HG03575 (cell line): ENCODE measurements around the gene HAP1.
"Not testable (repeated sequence)": the region's sequence is repeated elsewhere in the genome, so short reads cannot be mapped to it uniquely, and the experiment has no call there.

Experiments used
- ATAC-seq: cut with Tn5 transposase; IDR thresholded peaks from one replicate; pipeline ENCODE4 v1.9.1; 2021; ENCODE audit not compliant: unreplicated experiment, insufficient number of reproducible peaks, low FRiP score; ENCODE audit errors: extremely low read depth

The HAP1 gene

GRCh38 chr17:41733348-41734138 is 900 bp downstream of the HAP1 start:
- ATAC-seq = no peak

DNA sequence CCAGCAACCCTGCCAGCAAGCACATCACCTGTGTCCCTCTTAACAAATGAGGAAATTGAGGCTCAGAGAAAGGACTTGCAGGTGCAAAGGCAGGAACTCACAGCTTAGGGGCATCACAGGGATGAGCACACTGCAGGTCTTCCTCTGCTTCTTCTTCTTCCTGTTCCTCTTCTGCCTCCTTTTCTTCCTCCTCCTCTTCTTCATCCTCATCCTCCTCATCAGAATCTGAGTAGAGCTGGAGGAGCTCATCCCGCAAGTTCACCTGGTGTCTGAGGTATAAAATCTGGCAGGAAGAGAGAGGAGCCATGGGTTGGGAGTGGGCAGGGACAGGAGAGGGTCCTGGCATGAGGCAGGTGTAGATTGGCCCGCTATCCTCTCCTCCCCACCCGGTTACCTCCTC is 2.6 kb downstream of the HAP1 start:
- ATAC-seq = no peak

DNA sequence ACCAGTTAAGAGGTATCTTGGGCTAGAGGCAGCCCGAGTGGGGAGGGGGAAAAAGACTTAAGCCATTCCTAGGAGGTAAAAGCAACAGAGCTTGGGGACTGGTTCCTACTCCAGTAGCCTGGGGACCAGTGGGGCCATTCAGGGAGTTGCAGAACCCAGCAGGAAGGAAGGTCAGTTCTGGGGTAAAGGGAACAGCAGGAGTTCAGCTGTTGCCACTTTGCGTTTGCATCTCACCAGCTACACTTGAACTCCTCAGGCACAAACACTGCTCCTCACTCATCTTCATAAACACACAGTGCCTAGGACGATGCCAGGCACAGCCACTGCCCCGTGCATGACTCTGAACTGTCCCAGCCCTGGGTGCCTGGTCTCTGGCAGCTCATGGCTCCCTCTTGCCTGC is 4.0 kb downstream of the HAP1 start:
- no peak for ATAC-seq

GRCh38 chr17:41728056-41728455 is 6.4 kb downstream of the HAP1 start:
- no peak for ATAC-seq

DNA sequence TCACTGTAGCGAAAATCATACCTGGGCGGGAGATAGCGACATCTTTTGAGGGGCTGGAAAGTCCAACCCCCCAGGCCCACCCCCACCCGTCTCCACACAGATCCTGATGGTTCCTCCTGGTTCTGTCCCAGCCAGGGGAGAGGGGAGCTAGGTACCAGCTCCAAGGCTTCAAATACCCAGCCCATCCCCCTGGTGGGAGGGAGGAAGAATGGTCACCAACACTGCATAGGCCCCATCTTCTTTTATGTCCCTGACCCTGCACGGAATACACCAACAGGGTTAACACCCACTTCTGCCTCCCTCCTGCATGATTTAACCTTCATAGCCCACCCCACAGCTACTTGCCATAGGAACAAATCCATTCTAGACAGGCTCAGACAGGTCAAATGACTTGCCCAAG is 9.3 kb downstream of the HAP1 start:
- ATAC-seq = no peak

- no peak for ATAC-seq
Observed at GRCh38 chr17:41724476-41725050, 9.9 kb downstream of the HAP1 start.

- ATAC-seq = no peak
Observed at GRCh38 chr17:41723801-41724475, 10.5 kb downstream of the HAP1 start.

DNA sequence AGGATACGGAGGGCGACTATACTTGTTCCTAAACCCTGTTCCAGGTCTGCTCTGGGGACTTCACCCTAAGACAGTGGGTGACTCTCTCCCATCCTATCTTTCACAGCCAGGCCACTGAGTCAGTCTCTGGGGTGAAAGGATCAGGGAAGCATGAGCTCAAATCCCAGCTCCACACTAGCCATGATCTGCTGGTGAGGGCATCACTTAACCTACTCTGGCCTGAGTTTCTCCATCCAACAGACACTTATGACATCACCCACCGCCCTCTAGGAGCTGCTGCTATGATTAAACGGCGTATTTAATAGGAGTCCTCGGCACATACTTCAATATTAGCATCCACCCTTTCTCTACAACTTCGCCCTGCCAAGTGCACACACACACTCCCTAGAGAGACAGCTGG is 12.2 kb downstream of the HAP1 start:
- no peak for ATAC-seq

GRCh38 chr17:41718287-41718645 is 16.2 kb downstream of the HAP1 start:
- no peak for ATAC-seq

DNA sequence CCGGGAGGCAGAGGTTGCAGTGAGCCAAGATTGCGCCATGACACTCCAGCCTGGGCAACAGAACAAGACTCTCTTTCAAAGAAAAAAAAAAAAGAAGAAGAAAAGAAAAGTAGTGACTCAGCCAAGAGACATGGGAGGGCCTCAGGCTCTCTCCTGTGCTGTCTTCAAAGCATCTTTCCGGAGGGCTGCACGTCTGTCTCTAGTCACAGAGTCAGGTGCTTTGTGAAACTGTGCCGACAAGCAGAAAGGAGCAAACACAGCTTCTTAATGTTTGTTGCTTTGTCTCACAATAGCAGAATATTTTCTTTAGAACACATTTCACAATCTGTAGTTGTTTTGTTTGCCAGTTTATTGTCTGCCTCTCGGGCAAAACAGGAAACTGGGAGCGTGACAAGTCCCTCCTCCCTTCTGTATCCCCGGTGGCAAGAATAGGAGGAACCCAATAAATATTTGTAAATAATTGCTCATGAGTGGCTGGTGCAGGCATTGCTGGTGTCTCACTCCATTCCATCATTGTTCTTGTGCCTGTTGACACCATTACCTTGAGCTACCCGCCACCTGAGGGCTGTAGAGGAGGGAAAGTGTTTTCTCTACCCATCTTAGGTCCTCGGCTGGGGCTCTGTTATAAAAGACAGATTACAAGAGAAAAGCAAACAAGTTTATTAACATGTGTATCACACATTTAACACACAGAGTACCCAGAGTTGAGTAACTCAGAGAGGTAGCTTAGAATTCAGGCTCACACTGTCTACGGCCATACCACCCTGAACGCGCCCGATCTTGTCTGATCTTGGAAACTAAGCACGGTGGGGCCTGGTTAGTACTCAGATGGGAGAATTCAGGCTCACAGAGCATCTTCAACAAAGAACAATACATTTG is 16.8 kb downstream of the HAP1 start:
- no peak for ATAC-seq

DNA sequence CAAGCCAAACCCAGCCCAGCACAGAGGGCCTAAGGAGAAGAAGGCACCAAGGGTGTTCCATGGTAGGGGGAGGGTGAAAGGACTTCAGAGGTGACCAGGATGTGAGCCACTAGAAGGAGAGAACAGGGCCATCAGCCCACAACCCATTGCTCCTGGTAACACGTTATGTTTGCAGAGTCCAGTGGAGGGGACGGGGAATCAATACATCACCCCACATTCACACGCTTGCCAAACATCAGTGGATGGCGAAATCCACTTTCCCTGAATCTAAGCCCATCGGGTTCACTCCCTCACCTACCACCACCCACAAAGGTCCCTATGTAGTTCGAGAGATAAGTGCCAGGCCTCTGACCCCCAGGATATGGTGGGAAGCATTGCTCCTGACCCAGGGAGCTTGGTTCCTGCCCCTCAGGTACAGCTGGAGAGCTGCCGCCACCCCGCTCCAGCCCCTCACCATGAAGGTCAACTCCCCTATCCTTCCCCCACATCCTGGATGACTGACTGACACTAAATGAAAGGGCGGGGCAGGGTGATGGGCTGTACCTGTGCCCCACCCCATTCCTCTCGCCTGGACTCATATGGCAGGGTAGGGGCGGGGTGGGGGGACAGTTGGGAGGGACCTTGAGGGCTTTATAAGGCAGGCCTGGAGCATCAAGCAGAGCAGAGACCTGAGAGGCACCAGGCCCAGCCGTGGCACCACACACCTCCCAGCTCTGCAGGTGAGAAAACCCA is 22.6 kb downstream of the HAP1 start, which contains the start of gene GAST:
GAST (plus strand) TSS at position 663 of the 732 bp plus-strand sequence. CDS start 3,106 bp downstream, outside the sequence.
- ATAC-seq = no peak

GRCh38 chr17:41710472-41711090 is 23.9 kb downstream of the HAP1 start:
- ATAC-seq = no peak

- no peak for ATAC-seq
Observed at GRCh38 chr17:41707803-41708669, 26.4 kb downstream of the HAP1 start.

DNA sequence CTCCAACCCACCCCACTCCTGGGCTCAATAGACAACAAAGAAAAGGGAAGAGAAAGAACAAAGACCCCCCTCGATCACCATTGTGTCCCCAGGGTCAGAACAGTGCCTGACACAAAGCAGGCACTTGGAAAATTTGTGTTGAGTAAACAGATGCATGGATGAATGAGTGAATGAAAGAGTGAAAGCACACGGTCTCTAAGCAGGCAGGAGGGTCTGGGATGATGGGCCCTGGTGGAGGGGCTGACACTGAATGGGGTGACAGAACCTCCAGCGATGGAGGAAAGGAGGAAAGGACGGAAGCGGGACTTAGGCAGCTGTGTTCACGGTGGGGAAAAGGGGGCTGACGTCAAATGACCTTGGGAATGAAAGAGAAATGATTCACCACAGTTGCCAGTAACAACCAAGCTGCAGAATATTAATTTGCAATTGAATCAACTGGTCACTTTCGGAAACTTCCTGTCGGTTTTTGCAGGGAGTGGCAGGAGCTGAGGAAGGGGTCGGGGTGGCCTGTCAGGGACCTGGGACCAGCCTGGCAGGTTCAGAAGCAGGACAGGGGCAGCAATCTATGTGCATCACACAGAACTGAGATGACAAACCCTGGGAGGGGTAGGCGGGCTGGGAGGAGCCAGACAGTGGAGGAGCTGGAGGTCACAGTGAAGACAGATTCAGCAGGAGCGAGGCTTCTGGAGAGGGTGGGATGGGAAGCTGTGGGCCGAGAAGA is 29.0 kb downstream of the HAP1 start:
- ATAC-seq = no peak

DNA sequence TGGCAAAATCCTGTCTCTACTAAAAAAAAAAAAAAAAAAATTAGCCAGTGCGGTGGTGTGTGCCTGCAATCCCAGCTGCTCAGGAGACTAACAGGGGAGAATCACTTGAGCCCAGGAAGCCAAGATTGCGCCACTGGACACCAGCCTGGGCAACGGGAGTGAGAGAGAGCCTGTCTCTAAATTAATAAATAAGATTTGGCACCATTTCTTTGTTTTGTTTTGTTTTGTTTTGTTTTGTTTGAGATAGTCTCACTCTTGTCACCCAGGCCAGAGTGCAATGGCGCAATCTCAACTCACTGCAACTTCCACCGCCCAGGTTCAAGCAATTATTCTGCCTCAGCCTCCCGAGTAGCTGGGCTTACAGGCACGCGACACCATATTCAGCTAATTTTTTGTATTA is 31.7 kb downstream of the HAP1 start:
- ATAC-seq = no peak

GRCh38 chr17:41700843-41701242 is 33.6 kb downstream of the HAP1 start:
- not testable (repeated sequence) for ATAC-seq
